HEK293 (cell line): ENCODE data around the gene PTPRG.

Experiments used
- CTCF ChIA-PET: fragments of 350-600 bp; formaldehyde crosslinking; extraction: SDS; loops from one replicate; lab custom pipeline; 2021; ENCODE audit warnings: antibody characterized with exemption; lab: Yijun Ruan, JAX
- POLR2A ChIA-PET: fragments of 300-600 bp; formaldehyde crosslinking; extraction: SDS; loops from one replicate; lab custom pipeline; 2020; ENCODE audit warnings: antibody characterized with exemption, inconsistent platforms; lab: Yijun Ruan, JAX
- H3K27ac ChIP-seq: fragments of 200-500 bp; sonication (Bioruptor generic); 2 replicates; pipeline ENCODE4 v1.5.1; 2014; ENCODE audit warnings: low read depth, low read length, control low read depth, inconsistent platforms; ENCODE audit errors: extremely low read depth
- H3K36me3 ChIP-seq, 2 experiments: fragments of 200-500 bp in 1 of 2; sonication (Bioruptor generic) in 1 of 2; 1 replicate in 1 of 2; 2 replicates in 1 of 2; pipeline ENCODE4 v1.5.1; 2014 to 2017; ENCODE audit warnings: inconsistent platforms in 2 of 2, low read length in 2 of 2; ENCODE audit not compliant: control insufficient read depth in 2 of 2, insufficient read depth in 1 of 2
- H3K4me1 ChIP-seq: fragments of 200-500 bp; sonication (Bioruptor generic); 2 replicates; pipeline ENCODE4 v1.5.1; 2014; ENCODE audit warnings: mild to moderate bottlenecking, low read length, inconsistent platforms; ENCODE audit not compliant: control insufficient read depth, insufficient read depth
- H3K4me3 ChIP-seq: 2 replicates; pipeline ENCODE4 v1.5.1; 2011; ENCODE audit warnings: low read depth, mild to moderate bottlenecking, control low read depth, low read length, moderate library complexity
- H3K9me3 ChIP-seq: fragments of 200-500 bp; sonication (Bioruptor generic); 2 replicates; pipeline ENCODE4 v1.5.1; 2014; ENCODE audit warnings: low read depth, low read length, inconsistent platforms; ENCODE audit not compliant: control insufficient read depth, insufficient read depth
- GLIS1 ChIP-seq: fragments of 450-650 bp; formaldehyde crosslinking; IDR thresholded peaks from 2 replicates; pipeline ENCODE4 v1.5.1; 2016; ENCODE audit warnings: missing biosample characterization, missing genetic modification characterization
- SCRT2 ChIP-seq: fragments of 450-650 bp; formaldehyde crosslinking; IDR thresholded peaks from 2 replicates; pipeline ENCODE4 v1.5.1; 2016; ENCODE audit warnings: missing biosample characterization, missing genetic modification characterization
- ZNF10 ChIP-seq: fragments of 450-650 bp; formaldehyde crosslinking; IDR thresholded peaks from 2 replicates; pipeline ENCODE4 v1.5.1; 2017; ENCODE audit warnings: missing biosample characterization, missing genetic modification characterization
- ZNF121 ChIP-seq: fragments of 450-650 bp; formaldehyde crosslinking; IDR thresholded peaks from 2 replicates; pipeline ENCODE4 v1.5.1; 2016; ENCODE audit warnings: missing biosample characterization, missing genetic modification characterization
- ZNF146 ChIP-seq: fragments of 450-650 bp; formaldehyde crosslinking; IDR thresholded peaks from 2 replicates; pipeline ENCODE4 v1.5.1; 2016; ENCODE audit warnings: missing biosample characterization, missing genetic modification characterization
- ZNF248 ChIP-seq: fragments of 450-650 bp; formaldehyde crosslinking; IDR thresholded peaks from 2 replicates; pipeline ENCODE4 v1.5.1; 2017; ENCODE audit warnings: missing biosample characterization, missing genetic modification characterization
- ZNF404 ChIP-seq: fragments of 450-650 bp; formaldehyde crosslinking; IDR thresholded peaks from 2 replicates; pipeline ENCODE4 v1.5.1; 2017; ENCODE audit warnings: missing biosample characterization, missing genetic modification characterization
- ZNF514 ChIP-seq: fragments of 450-650 bp; formaldehyde crosslinking; IDR thresholded peaks from 2 replicates; pipeline ENCODE4 v1.5.1; 2016; ENCODE audit warnings: missing biosample characterization, missing genetic modification characterization
- ZNF530 ChIP-seq: fragments of 450-650 bp; formaldehyde crosslinking; IDR thresholded peaks from 2 replicates; pipeline ENCODE4 v1.5.1; 2016; ENCODE audit warnings: low read depth, missing biosample characterization, missing genetic modification characterization
- ZNF544 ChIP-seq: fragments of 450-650 bp; formaldehyde crosslinking; IDR thresholded peaks from 2 replicates; pipeline ENCODE4 v1.5.0; 2017; ENCODE audit warnings: missing biosample characterization, missing genetic modification characterization
- ZNF549 ChIP-seq: fragments of 450-650 bp; IDR thresholded peaks from 2 replicates; pipeline ENCODE4 v1.5.1; 2018; ENCODE audit warnings: missing biosample characterization, missing genetic modification characterization, mild to moderate bottlenecking, inconsistent platforms, moderate library complexity
- ZNF555 ChIP-seq: fragments of 450-650 bp; formaldehyde crosslinking; conservative IDR thresholded peaks from 2 replicates; pipeline ENCODE4 v1.5.1; 2017; ENCODE audit warnings: missing biosample characterization, mild to moderate bottlenecking, missing genetic modification characterization, inconsistent platforms
- ZNF629 ChIP-seq: fragments of 450-650 bp; formaldehyde crosslinking; IDR thresholded peaks from 2 replicates; pipeline ENCODE4 v1.5.1; 2017; ENCODE audit warnings: missing biosample characterization, missing genetic modification characterization
- ZNF658 ChIP-seq: fragments of 450-650 bp; formaldehyde crosslinking; IDR thresholded peaks from 2 replicates; pipeline ENCODE4; 2016; ENCODE audit warnings: missing biosample characterization, missing genetic modification characterization
- ZNF837 ChIP-seq: fragments of 450-650 bp; formaldehyde crosslinking; IDR thresholded peaks from 2 replicates; pipeline ENCODE4 v1.5.1; 2016; ENCODE audit warnings: missing biosample characterization, missing genetic modification characterization
- ZSCAN16 ChIP-seq: fragments of 450-650 bp; formaldehyde crosslinking; IDR thresholded peaks from 2 replicates; pipeline ENCODE4 v1.5.1; 2016; ENCODE audit warnings: missing biosample characterization, missing genetic modification characterization
- TF ChIP-seq, protein P1 (sequence below): fragments of 450-650 bp; formaldehyde crosslinking; IDR thresholded peaks from 2 replicates; pipeline ENCODE4 v1.5.1; 2017; ENCODE audit warnings: missing biosample characterization, missing genetic modification characterization
- TF ChIP-seq, protein P2 (sequence below): fragments of 450-650 bp; formaldehyde crosslinking; IDR thresholded peaks from 2 replicates; pipeline ENCODE4 v1.5.1; 2016; ENCODE audit warnings: missing biosample characterization, missing genetic modification characterization
- TF ChIP-seq, protein P3 (sequence below): fragments of 450-650 bp; formaldehyde crosslinking; IDR thresholded peaks from 2 replicates; pipeline ENCODE4 v1.5.1; 2016; ENCODE audit warnings: missing biosample characterization, missing genetic modification characterization

Gene PTPRG

DNA sequence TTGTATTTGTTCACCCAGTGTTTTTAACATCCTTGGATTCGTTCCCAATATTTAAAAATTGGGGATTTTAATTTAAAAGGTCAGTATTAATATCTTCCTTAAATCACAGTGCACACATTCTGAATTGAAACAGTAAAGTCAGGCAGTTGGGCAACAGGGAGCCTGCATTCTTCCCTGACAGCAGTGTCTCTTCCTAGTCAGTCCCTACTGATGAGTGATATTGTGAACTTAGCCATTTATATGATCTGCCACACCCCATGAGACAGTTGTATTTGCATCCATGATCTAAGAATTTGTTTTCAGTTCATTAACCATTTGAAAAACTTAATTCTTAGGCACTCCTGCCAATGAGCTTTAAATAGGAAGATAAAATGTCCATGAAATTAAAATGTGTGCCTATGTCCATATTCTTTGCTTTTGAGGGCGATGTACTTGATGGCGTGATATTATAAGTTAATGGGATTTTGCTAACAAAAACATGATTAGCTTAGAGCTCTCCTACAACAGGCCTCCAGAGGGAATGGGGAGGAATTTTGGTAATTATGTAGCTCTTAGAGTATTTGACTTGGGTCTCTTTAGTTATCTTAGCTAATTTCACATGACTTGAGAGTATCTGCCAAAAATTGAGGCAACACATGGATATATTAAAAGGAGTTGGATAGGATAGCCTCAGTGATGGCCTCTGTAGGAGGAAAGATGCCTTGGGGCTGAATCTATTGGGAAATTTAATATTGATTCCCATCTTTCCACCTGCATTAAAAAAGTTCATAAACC is 219.3 kb downstream of the PTPRG start (continued):
- TF ChIP-seq ZNF837 (tag by site-specific recombination): no peak
- no peak for TF ChIP-seq ZSCAN16 (tag by site-specific recombination)
- TF ChIP-seq GLIS1 (tag by site-specific recombination): no peak
- no peak for TF ChIP-seq SCRT2 (tag by site-specific recombination)
- TF ChIP-seq ZNF658: no peak
- TF ChIP-seq ZNF248 (tag by site-specific recombination): no peak
- TF ChIP-seq ZNF555 (tag by site-specific recombination): no peak

DNA sequence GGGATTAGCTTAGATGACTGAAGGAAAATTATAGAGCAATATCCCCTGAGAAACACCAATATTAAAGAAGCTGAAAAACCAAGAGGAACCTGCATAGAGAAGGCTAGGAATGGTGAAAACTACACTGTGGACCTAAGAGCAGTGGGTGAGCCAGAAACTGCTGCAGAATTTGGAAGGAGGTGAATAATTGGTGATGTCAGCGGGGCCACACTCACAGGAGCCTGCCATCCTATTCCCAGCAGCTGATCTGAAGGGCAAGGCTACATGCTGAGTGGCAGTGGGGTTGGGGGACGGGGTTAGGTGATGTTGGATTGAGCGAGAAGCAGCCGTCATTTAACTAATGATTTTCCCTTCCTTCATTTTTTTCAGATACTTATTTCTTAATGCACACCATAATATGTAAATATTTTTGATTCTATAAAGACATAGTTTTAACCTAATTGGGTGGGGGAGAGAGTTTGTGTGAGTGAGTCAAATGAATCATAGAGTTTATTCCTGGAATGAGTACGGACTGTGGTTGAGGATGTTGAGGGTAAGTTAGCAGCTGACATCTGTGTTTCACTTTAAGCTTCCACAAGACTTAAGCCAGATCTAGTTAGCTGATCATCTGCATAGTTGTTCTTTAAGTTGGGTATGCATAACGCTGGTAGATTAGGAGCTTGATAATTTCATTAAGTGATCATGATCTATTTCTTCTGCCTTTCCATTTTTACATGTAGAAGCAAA is 222.8 kb downstream of the PTPRG start:
- POLR2A ChIA-PET: no interaction called here
- H3K4me1 ChIP-seq: no peaks in the 10 kb centered on the region
- CTCF ChIA-PET: interaction anchor here (1.1 kb wide), 1 partner anchor 406 kb away, joined by 3 read pairs; no protein-coding TSS in a partner anchor
- H3K9me3 ChIP-seq: no peaks in the 10 kb centered on the region
- 0 out of 2 replicates have a peak, but pooled peaks have one; percentile 32 for TF ChIP-seq ZNF629 (tag by site-specific recombination)
- TF ChIP-seq ZNF544 (tag by site-specific recombination): no peak
- TF ChIP-seq, protein P1, sequence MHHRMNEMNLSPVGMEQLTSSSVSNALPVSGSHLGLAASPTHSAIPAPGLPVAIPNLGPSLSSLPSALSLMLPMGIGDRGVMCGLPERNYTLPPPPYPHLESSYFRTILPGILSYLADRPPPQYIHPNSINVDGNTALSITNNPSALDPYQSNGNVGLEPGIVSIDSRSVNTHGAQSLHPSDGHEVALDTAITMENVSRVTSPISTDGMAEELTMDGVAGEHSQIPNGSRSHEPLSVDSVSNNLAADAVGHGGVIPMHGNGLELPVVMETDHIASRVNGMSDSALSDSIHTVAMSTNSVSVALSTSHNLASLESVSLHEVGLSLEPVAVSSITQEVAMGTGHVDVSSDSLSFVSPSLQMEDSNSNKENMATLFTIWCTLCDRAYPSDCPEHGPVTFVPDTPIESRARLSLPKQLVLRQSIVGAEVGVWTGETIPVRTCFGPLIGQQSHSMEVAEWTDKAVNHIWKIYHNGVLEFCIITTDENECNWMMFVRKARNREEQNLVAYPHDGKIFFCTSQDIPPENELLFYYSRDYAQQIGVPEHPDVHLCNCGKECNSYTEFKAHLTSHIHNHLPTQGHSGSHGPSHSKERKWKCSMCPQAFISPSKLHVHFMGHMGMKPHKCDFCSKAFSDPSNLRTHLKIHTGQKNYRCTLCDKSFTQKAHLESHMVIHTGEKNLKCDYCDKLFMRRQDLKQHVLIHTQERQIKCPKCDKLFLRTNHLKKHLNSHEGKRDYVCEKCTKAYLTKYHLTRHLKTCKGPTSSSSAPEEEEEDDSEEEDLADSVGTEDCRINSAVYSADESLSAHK (tag by site-specific recombination): peak; percentile 72
- TF ChIP-seq ZNF514 (tag by site-specific recombination): no peak
- TF ChIP-seq, all 188 proteins: peak for 2
- Histone ChIP-seq H3K36me3 (no peaks in the 10 kb centered on the region), H3K27ac (no peak overlapping the region), H3K4me3 (no peak overlapping the region)

DNA sequence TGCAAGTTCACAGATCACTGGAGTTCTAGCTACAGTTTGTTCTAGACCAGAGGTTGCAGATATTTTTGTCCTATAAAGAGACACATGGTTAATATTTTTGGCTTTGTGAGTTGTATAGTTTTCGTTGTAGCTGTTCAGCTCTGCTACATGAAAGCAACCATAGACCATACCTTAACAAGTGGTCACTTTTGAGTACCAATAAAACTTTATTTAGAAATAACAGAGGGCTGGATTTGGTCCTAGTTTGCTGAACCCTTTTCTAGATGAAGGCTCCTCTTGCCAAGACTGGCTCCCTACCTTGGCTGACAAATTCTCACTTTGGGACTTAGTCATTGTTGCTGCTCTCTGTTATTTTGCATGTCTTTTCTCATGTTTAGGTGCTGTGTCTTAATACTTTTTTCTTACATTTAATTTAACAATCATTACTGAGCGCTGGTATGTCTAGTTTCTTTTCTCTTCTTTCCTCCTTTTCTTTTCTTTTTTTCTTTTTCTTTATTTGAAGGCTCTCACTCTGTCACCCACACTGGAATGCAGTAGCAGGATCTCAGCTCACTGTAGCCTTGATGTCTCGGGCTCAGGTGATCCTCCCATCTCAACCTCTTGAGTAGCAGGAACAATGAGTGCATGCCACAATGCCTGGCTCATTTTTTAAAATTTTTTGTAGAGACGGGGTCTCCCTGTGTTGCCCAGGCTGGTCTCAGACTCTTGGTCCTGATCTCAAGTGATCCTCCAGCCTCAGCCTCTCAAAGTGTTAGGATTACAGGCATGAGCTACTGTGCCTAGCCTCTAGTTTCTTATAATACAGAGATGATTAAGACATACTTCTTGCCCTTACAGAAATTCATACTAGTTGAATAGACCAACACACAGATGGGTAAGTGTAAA is 227.5 kb downstream of the PTPRG start:
- Histone ChIP-seq H3K27ac (no peak overlapping the region), H3K4me3 (no peak overlapping the region), H3K9me3 (no peaks in the 10 kb centered on the region), H3K4me1 (no peaks in the 10 kb centered on the region; the same call in 1 of the 2 replicates), H3K36me3 (no peaks in the 10 kb centered on the region)
- CTCF ChIA-PET: no interaction called here
- POLR2A ChIA-PET: no interaction called here
- TF ChIP-seq ZNF530 (no peak), ZNF121 (tag by site-specific recombination) (peak; percentile 52; the same call in 1 of the 2 replicates), ZNF404 (tag by site-specific recombination) (no peak), ZNF146 (no peak), ZNF549 (tag by site-specific recombination) (no peak), ZNF10 (tag by site-specific recombination) (no peak)
- TF ChIP-seq, protein P2, sequence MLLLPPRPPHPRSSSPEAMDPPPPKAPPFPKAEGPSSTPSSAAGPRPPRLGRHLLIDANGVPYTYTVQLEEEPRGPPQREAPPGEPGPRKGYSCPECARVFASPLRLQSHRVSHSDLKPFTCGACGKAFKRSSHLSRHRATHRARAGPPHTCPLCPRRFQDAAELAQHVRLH (tag by site-specific recombination): no peak
- TF ChIP-seq, protein P3, sequence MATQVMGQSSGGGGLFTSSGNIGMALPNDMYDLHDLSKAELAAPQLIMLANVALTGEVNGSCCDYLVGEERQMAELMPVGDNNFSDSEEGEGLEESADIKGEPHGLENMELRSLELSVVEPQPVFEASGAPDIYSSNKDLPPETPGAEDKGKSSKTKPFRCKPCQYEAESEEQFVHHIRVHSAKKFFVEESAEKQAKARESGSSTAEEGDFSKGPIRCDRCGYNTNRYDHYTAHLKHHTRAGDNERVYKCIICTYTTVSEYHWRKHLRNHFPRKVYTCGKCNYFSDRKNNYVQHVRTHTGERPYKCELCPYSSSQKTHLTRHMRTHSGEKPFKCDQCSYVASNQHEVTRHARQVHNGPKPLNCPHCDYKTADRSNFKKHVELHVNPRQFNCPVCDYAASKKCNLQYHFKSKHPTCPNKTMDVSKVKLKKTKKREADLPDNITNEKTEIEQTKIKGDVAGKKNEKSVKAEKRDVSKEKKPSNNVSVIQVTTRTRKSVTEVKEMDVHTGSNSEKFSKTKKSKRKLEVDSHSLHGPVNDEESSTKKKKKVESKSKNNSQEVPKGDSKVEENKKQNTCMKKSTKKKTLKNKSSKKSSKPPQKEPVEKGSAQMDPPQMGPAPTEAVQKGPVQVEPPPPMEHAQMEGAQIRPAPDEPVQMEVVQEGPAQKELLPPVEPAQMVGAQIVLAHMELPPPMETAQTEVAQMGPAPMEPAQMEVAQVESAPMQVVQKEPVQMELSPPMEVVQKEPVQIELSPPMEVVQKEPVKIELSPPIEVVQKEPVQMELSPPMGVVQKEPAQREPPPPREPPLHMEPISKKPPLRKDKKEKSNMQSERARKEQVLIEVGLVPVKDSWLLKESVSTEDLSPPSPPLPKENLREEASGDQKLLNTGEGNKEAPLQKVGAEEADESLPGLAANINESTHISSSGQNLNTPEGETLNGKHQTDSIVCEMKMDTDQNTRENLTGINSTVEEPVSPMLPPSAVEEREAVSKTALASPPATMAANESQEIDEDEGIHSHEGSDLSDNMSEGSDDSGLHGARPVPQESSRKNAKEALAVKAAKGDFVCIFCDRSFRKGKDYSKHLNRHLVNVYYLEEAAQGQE (tag by site-specific recombination): no peak
